Stomach (tissue), 4 donors: ENCODE measurements around the gene BIRC7.

Experiments
- CTCF ChIP-seq, 7 experiments: fragments of 450-650 bp in 4 of 7; fragments of 200-600 bp in 3 of 7; sonication (generic) in 3 of 7; IDR thresholded peaks; one replicate each; pipeline ENCODE4 v1.5.1; 2016 to 2019; ENCODE audit warnings: antibody characterized with exemption in 7 of 7, control low read depth in 2 of 7, mild to moderate bottlenecking in 1 of 7
- POLR2A ChIP-seq, 4 donors: fragments of 450-650 bp; IDR thresholded peaks; one replicate each; pipeline ENCODE4 v1.6.1; 2016; ENCODE audit warnings: antibody characterized with exemption in 4 of 4, control low read depth in 2 of 4, mild to moderate bottlenecking in 1 of 4, moderate library complexity in 1 of 4
- POLR2AphosphoS5 ChIP-seq, 3 donors: sonication (generic); formaldehyde crosslinking; IDR thresholded peaks; one replicate each; pipeline ENCODE4 v1.6.1; 2016; ENCODE audit warnings: antibody characterized with exemption in 3 of 3

GRCh38 chr20:63286781-63287696, 51.3 kb downstream of the BIRC7 start:
- TF ChIP-seq CTCF (IDR thresholded peaks at IDR 0.05) (no peak), POLR2A (IDR thresholded peaks at IDR 0.05) (no peak), POLR2AphosphoS5 (IDR thresholded peaks at IDR 0.05) (no peak)
